Activated CD8-positive, alpha-beta T cell treated with anti-CD3 and anti-CD28 coated beads for 36 hours (primary cell): ENCODE measurements around the gene ITSN1. TPM values are rescaled to one million over a fixed set of nuclear protein-coding genes. Genes with fewer than 3 reads are reported as not detected.

Source experiments
- ATAC-seq: fragments of 200-7000 bp; cut with Tn5 transposase; one replicate; pipeline ENCODE4 v1.10.0; 2021; ENCODE audit warnings: mild to moderate bottlenecking, moderate library complexity
- CTCF ChIA-PET: fragments of 350-600 bp; sonication (Branson Sonifier 250); formaldehyde crosslinking; loops from one replicate; lab custom pipeline; 2021; ENCODE audit warnings: antibody characterized with exemption; lab: Charles Lee
- POLR2A ChIA-PET: fragments of 350-600 bp; sonication (Branson Sonifier 250); formaldehyde crosslinking; loops from one replicate; lab custom pipeline; 2021; ENCODE audit warnings: antibody characterized with exemption; lab: Charles Lee
- DNase-seq: peaks from one replicate; pipeline ENCODE4 v3.0.0-alpha.2; 2020
- H3K27ac Mint-ChIP-seq: one replicate; pipeline ENCODE4 v1.8.0; 2021; ENCODE audit warnings: mild to moderate bottlenecking, mixed read lengths
- H3K27me3 Mint-ChIP-seq: one replicate; pipeline ENCODE4 v1.8.0; 2021; ENCODE audit warnings: mixed read lengths
- H3K36me3 Mint-ChIP-seq: one replicate; pipeline ENCODE4 v1.8.0; 2021; ENCODE audit warnings: low read depth, mixed read lengths
- H3K4me1 Mint-ChIP-seq: one replicate; pipeline ENCODE4 v1.8.0; 2021; ENCODE audit warnings: low read depth, mixed read lengths
- H3K4me3 Mint-ChIP-seq: one replicate; pipeline ENCODE4 v1.8.0; 2021; ENCODE audit warnings: mild to moderate bottlenecking, moderate library complexity, mixed read lengths
- H3K9me3 Mint-ChIP-seq: one replicate; pipeline ENCODE4 v1.8.0; 2021; ENCODE audit warnings: mixed read lengths
- CTCF ChIP-seq: fragments of 200-600 bp; IDR thresholded peaks from one replicate; pipeline ENCODE4 v1.8.0; 2022; ENCODE audit warnings: antibody characterized with exemption, mild to moderate bottlenecking
- intact Hi-C: fragments of 100-400 bp; cut with micrococcal nuclease; formaldehyde crosslinking; loops from one replicate; pipeline ENCODE4 v1.10.0; 2022
- total RNA-seq, 2 experiments: library from RNA; stranded (reverse); gene quantifications; one replicate each; pipeline ENCODE4 v1.2.3, GENCODE V29; 2021

ITSN1 gene
- total RNA-seq, 2 experiments from 2014 or later = 4.4 to 4.7 TPM

GRCh38 chr21:33878824-33879223 lies 236.5 kb downstream of the ITSN1 start:
- ChIA-PET CTCF (no interaction called here), POLR2A (no interaction called here)
- intact Hi-C loops = no loop called here
- TF ChIP-seq CTCF = no peak
- Mint-ChIP-seq H3K9me3 (no peaks in the 10 kb centered on the region), H3K4me1 (no peaks in the 10 kb centered on the region), H3K36me3 (no peaks in the 10 kb centered on the region), H3K27me3 (no peaks in the 10 kb centered on the region), H3K27ac (no peak overlapping the region), H3K4me3 (no peak overlapping the region)
- no peak for DNase-seq
- no peak for ATAC-seq

GRCh38 chr21:33880626-33881025 lies 238.3 kb downstream of the ITSN1 start:
- intact Hi-C loops = no loop called here
- H3K4me1 Mint-ChIP-seq = no peaks in the 10 kb centered on the region
- H3K4me3 Mint-ChIP-seq = no peak overlapping the region
- H3K27me3 Mint-ChIP-seq = no peaks in the 10 kb centered on the region
- H3K27ac Mint-ChIP-seq = no peak overlapping the region
- no peak for ATAC-seq
- H3K36me3 Mint-ChIP-seq = no peaks in the 10 kb centered on the region
- POLR2A ChIA-PET = no interaction called here
- DNase-seq = no peak
- H3K9me3 Mint-ChIP-seq = no peaks in the 10 kb centered on the region
- TF ChIP-seq CTCF = no peak
- CTCF ChIA-PET = no interaction called here

GRCh38 chr21:33881689-33882440 lies 239.6 kb downstream of the ITSN1 start:
- Mint-ChIP-seq H3K4me3 (no peak overlapping the region), H3K4me1 (no peaks in the 10 kb centered on the region), H3K9me3 (no peaks in the 10 kb centered on the region), H3K27me3 (no peaks in the 10 kb centered on the region), H3K36me3 (no peaks in the 10 kb centered on the region), H3K27ac (no peak overlapping the region)
- intact Hi-C loops = no loop called here
- ATAC-seq (no peak), DNase-seq (no peak)
- ChIA-PET POLR2A (no interaction called here), CTCF (no interaction called here)
- no peak for TF ChIP-seq CTCF

GRCh38 chr21:33883118-33883517 lies 240.8 kb downstream of the ITSN1 start:
- Mint-ChIP-seq H3K36me3 (no peaks in the 10 kb centered on the region), H3K4me3 (no peak overlapping the region), H3K4me1 (no peaks in the 10 kb centered on the region), H3K9me3 (no peaks in the 10 kb centered on the region), H3K27me3 (no peaks in the 10 kb centered on the region), H3K27ac (no peak overlapping the region)
- CTCF ChIA-PET = no interaction called here
- no peak for ATAC-seq
- no peak for DNase-seq
- TF ChIP-seq CTCF = no peak
- POLR2A ChIA-PET = no interaction called here
- intact Hi-C loops = no loop called here

GRCh38 chr21:33884376-33885171 lies 242.3 kb downstream of the ITSN1 start:
- DNase-seq (no peak), ATAC-seq (no peak)
- Mint-ChIP-seq H3K9me3 (no peaks in the 10 kb centered on the region), H3K27me3 (no peaks in the 10 kb centered on the region), H3K27ac (no peak overlapping the region), H3K4me1 (no peaks in the 10 kb centered on the region), H3K36me3 (no peaks in the 10 kb centered on the region), H3K4me3 (no peak overlapping the region)
- intact Hi-C loops = no loop called here
- POLR2A ChIA-PET = no interaction called here
- CTCF ChIA-PET = no interaction called here
- no peak for TF ChIP-seq CTCF
